GM21390 (cell line): ENCODE measurements around the gene GPD2.
"Not testable (repeated sequence)": the region's sequence is repeated elsewhere in the genome, so short reads cannot be mapped to it uniquely, and the experiment has no call there.

ENCODE experiments used
- ATAC-seq: cut with Tn5 transposase; IDR thresholded peaks from one replicate; pipeline ENCODE4 v1.9.1; 2021; ENCODE audit not compliant: unreplicated experiment

The GPD2 gene

GRCh38 chr2:156581280-156581679 is 145.1 kb downstream of the GPD2 start:
- ATAC-seq = no peak

DNA sequence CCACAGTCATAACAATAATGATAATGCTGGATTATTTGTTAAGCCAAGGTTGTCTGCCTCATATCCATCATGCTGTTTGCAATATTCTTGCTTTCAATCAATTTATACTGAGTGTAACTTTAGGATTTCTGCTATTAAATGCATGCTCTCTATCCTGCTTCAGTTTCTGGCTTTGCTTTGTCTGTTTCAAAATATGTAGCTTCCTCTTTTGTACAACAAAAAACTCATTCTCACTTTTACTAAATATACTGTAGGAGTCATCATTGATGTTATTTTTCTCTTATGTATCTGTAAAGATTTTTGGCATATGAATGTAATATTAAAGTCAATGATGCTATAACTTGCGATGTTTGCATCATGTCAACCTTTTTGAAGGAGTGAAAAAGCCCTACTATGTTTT is 149.3 kb downstream of the GPD2 start:
- no peak for ATAC-seq

- ATAC-seq = no peak
These were observed 150.4 kb downstream of the GPD2 start for GRCh38 chr2:156586621-156587020.

- peak; percentile 75 for ATAC-seq
These were observed 153.4 kb downstream of the GPD2 start for GRCh38 chr2:156589381-156590079.

DNA sequence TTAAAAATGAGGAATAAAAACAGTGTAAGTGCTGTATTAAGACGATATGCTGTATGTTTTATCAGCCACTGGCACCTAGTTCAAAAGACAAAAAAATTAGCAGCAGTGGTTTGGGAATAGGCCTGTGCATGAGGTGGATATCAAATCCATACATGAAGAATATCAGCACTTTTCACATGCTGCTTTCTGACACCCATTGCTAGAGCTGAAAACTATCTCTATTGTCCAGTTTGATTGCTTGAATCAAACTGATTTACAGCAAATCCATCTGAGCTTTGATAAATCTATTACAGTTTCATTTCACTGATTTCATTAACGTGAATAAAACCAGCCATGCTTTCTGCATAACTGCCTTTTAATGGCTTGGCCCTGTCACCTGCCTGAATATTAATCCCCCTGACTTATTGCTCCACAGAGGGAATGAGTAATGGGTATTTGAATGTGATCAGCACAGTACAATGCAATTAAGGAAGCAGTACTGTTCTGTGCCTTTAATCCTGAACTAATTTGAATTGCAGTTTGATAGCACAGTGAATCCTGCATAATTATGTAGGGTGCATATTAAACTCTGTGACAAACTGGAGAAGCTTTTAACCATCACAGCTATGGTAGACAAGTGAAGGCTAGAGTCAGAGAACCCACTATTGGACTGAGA is 154.0 kb downstream of the GPD2 start:
- no peak for ATAC-seq

DNA sequence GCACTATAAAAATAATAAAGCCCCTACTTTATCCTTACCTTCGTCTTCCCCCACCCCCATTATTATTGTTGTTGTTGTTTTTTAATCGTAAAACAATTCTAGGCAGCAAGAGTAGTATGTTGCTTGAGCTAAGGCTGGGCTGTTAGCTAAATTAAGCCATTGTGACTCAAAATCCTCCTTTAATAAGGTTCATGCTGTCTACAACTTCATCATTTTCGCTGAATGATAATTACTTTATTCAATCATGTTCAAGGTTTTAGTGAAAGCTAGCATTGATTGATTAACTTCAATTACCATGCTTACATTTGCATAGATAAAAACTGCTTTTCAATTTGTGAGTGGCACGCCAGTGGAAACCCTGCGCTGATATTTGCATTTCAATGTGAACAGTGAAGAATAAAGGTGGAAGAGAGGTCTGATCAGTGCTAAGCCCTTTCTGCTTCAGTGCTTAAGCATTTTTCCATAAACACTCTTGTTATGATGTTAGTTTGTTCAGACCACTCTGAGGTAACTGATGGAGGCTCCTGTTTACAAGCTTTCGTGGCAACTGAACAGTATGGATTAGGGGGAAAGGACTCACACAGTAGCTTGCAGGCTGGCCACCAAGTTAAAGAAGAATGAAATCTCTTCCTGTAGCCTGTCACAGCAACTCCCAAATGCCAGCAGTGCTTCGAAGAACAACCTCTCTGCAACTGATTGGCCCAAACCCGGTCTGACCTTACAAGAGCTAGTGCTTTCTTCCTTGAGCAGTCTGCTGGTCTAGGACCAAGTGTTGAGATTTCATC is 156.8 kb downstream of the GPD2 start:
- ATAC-seq = no peak

- no peak for ATAC-seq
These were observed 157.4 kb downstream of the GPD2 start for GRCh38 chr2:156593594-156593921.

DNA sequence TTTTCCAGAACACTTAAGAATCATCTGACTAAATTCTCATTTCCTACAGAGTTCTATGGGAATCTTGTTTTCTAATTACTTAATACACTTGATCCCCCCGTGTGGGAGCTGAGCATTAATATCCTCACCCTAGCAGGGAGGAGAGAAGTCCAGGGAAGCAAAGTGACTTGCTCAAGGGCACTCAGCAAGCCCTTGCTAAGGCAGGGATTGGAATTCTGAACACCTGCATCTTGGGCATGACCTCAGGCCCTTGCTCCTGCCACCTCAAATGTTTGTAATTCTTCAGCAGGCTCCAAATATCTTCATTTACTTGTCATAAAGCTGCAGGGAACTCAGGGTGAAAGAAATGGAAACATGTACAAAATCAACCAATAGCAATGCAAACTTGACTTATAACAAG is 162.4 kb downstream of the GPD2 start:
- no peak for ATAC-seq

- ATAC-seq = no peak
These were observed 164.0 kb downstream of the GPD2 start for GRCh38 chr2:156600196-156600595.

- no peak for ATAC-seq
These were observed 165.8 kb downstream of the GPD2 start for GRCh38 chr2:156601855-156602551.

DNA sequence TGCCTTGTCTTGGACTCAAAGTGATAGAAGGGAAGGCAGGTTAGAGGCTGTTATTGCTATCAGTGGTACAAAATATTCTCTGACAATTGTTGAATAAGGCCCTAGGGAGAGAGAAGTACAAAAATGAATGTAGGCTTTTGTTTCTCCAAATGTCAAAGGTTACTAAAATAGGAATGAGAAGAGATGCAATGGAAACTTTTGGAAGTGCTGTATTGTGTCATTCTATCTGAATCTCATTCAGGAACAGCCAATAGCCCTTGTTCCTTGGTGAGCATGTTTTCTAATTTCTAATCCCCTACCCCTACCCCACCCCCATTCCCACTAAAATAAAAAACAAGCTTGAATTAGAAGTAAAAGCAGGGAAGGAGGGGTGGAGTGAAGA is 166.4 kb downstream of the GPD2 start:
- no peak for ATAC-seq

GRCh38 chr2:156615836-156616322 is 179.7 kb downstream of the GPD2 start:
- ATAC-seq = no peak

DNA sequence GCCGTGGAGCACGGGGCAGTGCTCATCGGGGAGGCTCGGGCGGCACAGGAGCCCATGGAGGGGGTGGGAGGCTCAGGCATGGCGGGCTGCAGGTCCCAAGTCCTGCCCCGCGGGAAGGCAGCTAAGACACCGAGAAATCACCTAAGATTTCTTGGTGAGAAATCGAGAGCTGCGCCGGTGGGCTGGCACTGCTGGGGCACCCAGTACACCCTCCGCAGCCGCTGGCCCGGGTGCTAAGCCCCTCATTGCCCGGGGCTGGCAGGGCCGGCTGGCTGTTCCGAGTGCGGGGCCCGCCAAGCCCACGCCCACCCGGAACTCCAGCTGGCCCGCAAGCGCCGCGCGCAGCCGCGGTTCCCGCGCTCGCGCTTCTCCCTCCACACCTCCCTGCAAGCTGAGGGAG is 181.9 kb downstream of the GPD2 start:
- not testable (repeated sequence) for ATAC-seq

DNA sequence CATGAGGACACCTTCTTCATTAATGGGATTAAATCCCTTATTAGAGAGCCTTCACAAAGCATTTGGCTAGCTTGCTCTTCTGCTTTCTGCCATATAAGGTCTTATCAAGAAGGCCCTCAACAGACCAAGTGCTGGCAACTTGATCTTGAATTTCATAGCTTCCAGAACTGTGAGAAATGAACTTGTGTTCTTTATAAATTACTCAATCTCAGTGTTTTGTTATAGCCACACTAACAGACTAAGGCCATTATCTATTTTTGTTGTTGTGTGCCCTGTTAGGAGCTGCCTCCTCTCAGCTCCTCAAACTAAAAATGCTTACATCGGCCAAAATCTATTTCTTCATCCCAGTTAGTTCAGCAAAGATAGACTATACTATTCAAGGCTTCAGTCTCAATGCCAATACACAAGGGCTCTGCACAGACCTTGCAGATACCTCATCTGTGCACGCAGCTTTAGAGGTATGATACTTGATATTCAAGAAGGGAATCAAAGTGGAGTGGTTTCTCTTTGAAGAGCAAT is 182.9 kb downstream of the GPD2 start:
- no peak for ATAC-seq

- ATAC-seq = no peak
These were observed 186.3 kb downstream of the GPD2 start for GRCh38 chr2:156622491-156622890.

DNA sequence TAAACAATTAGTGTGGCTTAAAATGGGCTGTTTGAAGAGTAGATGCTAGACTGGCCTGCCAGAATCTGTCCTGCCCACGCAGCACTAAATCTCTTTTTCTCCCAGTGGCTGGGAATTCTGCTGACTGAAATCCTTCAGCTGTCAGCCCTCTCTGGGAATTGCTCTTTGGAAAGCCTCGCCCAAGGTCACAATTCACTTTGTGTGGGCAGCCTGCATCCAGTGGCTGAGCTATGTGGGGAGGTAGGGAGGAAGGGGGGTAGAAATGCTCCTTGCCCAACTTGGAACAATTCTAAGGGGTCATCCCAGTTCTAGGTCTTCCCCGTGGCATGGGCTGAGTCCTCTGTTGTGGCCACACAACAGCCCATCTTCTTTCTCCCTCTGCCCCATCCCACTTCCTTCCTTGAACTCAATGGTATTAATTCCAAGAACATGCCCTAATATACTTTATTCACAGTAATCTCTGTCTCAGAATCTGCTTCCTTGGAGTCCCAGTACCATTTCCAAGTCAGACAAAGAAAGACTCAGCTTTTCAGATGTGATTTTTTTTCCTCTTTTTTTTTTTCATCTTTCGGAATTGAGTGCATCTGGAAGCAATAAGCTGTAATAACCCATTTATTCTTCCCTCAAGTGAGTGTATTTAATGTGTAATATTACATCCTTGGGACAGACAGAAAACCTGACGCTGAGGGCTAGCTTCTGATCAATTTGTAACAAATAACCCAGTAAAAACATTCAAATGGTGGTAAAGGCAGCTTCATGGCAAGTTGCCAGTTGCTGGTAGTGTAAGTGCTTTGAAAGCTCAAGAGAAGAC is 189.4 kb downstream of the GPD2 start:
- no peak for ATAC-seq

- no peak for ATAC-seq
These were observed 190.8 kb downstream of the GPD2 start for GRCh38 chr2:156626931-156627330.

DNA sequence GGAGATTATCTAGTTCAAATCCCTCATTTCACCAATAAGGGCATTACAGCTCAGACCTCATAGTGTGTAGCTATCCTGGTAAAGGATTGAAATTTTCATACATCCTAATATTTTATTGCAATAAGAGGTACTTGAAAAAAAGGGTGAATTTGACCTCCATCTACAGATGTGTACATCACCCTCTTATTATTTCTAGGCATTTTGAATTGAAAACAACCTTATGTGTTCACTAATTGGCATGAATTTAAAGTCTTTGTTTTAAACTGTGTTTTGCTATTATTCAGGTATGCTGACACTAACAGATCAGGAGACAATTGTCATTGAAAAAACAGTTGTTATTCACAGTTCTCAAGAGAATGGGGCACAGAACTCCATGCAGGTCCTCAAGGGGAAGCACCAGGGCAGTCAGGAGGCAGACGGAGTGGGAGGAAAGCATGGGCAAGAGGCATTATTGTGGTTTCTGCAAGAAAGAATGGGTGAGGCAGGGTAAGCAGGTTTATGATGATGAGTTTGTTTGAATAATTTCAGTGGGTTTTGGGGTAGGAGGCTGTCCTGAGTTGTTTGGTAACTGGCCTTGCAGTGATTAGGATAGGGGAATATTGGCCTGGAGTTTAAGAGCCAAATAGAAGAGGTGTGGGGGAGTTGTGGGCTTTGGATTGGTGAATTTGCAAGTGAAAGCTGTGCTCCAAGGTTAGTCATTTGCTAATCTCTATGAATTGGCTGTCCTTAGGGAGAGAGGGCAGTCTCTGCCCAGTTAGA is 194.6 kb downstream of the GPD2 start:
- ATAC-seq = no peak

DNA sequence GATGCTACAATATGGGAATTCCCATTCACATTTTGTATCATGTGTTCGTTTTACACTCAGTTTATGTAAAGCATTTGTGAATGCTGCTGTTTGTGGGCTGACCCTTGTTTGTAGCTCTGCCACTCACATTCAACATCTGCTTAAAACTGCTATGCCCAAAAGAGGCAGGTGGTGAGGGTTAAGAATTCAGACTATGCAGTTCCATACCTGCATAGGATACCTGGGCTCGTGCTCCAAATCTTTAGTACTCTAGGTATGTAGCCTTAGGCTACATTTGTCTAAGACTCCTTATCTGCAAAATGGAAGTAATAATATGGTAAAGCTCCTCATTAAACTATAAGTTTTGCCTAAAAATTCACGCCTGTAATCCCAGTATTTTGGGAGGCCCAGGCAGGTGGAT is 199.5 kb downstream of the GPD2 start:
- no peak for ATAC-seq
